CD4-positive, CD25-positive, alpha-beta regulatory T cell (primary cell): Measurements from ENCODE around the gene CD82. TPM values are rescaled to one million over a fixed set of nuclear protein-coding genes. Genes with fewer than 3 reads are reported as not detected.

ENCODE experiments used
- ATAC-seq, 2 donors: fragments of 150-1000 bp; cut with Tn5 transposase; one replicate each; pipeline ENCODE4 v1.10.0; 2021; ENCODE audit warnings: low read depth in 2 of 2, moderate number of reproducible peaks in 2 of 2, moderate library complexity in 1 of 2
- DNase-seq, 3 donors: peaks; one replicate each; pipeline versions ENCODE4 v3.0.0 to v3.0.0-alpha.2; 2012 to 2022; ENCODE audit warnings: mixed read lengths in 1 of 3
- H3K27ac ChIP-seq: one replicate; pipeline ENCODE4 v1.7.0; 2013; ENCODE audit warnings: mild to moderate bottlenecking, low read length; ENCODE audit not compliant: insufficient read depth, poor library complexity, severe bottlenecking
- H3K27me3 ChIP-seq: one replicate; pipeline ENCODE4 v1.7.0; 2013; ENCODE audit warnings: low read length; ENCODE audit not compliant: control insufficient read depth, insufficient read depth
- H3K36me3 ChIP-seq: one replicate; pipeline ENCODE4 v1.7.0; 2013; ENCODE audit warnings: mild to moderate bottlenecking, low read length, moderate library complexity; ENCODE audit not compliant: control insufficient read depth, insufficient read depth
- H3K4me1 ChIP-seq: 2 replicates; pipeline ENCODE4 v1.7.0; 2013; ENCODE audit warnings: mild to moderate bottlenecking, low read length; ENCODE audit not compliant: insufficient read depth, control insufficient read depth, poor library complexity, severe bottlenecking
- H3K4me3 ChIP-seq: one replicate; pipeline ENCODE4 v1.7.0; 2013; ENCODE audit warnings: low read depth, mild to moderate bottlenecking, low read length, moderate library complexity
- H3K9me3 ChIP-seq, 2 experiments: 1 replicate in 1 of 2; 2 replicates in 1 of 2; pipeline ENCODE4 v1.7.0; 2013; ENCODE audit warnings: low read length in 2 of 2, mild to moderate bottlenecking in 1 of 2, moderate library complexity in 1 of 2; ENCODE audit not compliant: control insufficient read depth in 2 of 2
- H3K27ac Mint-ChIP-seq, 3 donors: one replicate each; pipeline ENCODE4 v1.8.0; 2020 to 2022; ENCODE audit warnings: mild to moderate bottlenecking in 3 of 3, mixed read lengths in 3 of 3, moderate library complexity in 2 of 3
- H3K27me3 Mint-ChIP-seq: one replicate; pipeline ENCODE4 v1.8.0; 2022; ENCODE audit warnings: mild to moderate bottlenecking, mixed read lengths
- H3K36me3 Mint-ChIP-seq: one replicate; pipeline ENCODE4 v1.8.0; 2020; ENCODE audit warnings: mixed read lengths
- H3K4me1 Mint-ChIP-seq, 4 donors: one replicate each; pipeline ENCODE4 v1.8.0; 2020 to 2022; ENCODE audit warnings: mixed read lengths in 4 of 4, mild to moderate bottlenecking in 1 of 4
- H3K4me3 Mint-ChIP-seq, 4 donors: one replicate each; pipeline ENCODE4 v1.8.0; 2020 to 2022; ENCODE audit warnings: mild to moderate bottlenecking in 4 of 4, mixed read lengths in 4 of 4, moderate library complexity in 3 of 4
- H3K9me3 Mint-ChIP-seq, 7 donors: one replicate each; pipeline ENCODE4 v1.8.0; 2020 to 2022; ENCODE audit warnings: mixed read lengths in 7 of 7, mild to moderate bottlenecking in 3 of 7, moderate library complexity in 2 of 7
- polyA plus RNA-seq, 4 donors: library from polyadenylated mRNA; unstranded; fragments of 300-500 nt; fragmentation: Illumina TruSeq; gene quantifications; one replicate each; pipeline ENCODE4 v1.2.3, GENCODE V29; 2021
- total RNA-seq: library from RNA; stranded (reverse); gene quantifications from one replicate; pipeline ENCODE4 v1.2.3, GENCODE V29; 2022

Gene CD82, protein sequence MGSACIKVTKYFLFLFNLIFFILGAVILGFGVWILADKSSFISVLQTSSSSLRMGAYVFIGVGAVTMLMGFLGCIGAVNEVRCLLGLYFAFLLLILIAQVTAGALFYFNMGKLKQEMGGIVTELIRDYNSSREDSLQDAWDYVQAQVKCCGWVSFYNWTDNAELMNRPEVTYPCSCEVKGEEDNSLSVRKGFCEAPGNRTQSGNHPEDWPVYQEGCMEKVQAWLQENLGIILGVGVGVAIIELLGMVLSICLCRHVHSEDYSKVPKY
- 132 TPM for total RNA-seq
- polyA plus RNA-seq = 100 to 1,000 TPM in 3 of 4 donors, 10 to 100 TPM in 1; 81.0 to 167 (median 118) TPM

DNA sequence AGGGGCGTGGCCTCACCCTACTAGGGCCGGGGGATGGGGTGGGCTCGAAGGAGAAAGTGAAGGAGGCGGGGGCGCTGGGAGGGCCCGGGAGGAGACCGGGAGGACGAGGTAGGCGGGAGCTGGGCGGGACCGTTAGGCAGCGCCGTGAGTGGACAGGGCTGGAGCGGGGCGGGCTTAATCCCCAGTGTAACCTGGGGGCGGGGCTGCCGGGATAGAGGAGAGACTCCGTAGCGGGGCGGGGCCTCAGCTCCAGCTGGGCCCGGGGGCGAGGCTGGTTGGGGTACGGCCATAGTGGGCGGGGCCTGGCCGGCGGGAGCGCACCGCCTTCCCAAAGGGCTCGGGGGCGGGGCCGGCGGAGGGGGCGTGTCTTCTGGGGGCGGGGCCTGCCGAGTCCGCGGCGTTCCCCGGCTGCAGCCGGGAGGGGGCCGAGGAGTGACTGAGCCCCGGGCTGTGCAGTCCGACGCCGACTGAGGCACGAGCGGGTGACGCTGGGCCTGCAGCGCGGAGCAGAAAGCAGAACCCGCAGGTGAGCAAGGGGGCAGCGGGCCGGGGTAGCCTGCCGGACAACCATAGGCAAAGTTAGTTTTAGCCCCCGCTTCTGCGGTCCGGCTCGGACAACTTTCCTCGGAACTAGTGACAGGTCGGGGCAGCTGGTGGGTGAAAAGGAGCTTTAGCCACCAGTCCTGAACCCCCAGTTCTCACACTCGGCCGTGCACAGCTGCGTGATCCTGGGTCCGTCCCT lies at the start of gene CD82:
Gene CD82, plus strand, starts transcription at position 453 of the 742 bp plus-strand sequence. CDS start 29,000 bp downstream, outside the sequence.
- Histone ChIP-seq H3K27ac (peak within 1 kb of the TSS; percentile 78), H3K4me3 (peak within 1 kb of the TSS; percentile 86), H3K9me3 (no peaks in the 10 kb centered on the region), H3K36me3 (no peaks in the 10 kb centered on the region), H3K4me1 (peaks cover 57% of the 10 kb centered on the region), H3K27me3 (no peaks in the 10 kb centered on the region)
- ATAC-seq (peak; percentile 83 to 84), DNase-seq (peak; percentile 93 to 97 (median 97))
- Mint-ChIP-seq H3K27me3 (no peaks in the 10 kb centered on the region), H3K4me3 (peak within 1 kb of the TSS; percentile 91 to 98 (median 95)), H3K27ac (peak within 1 kb of the TSS; percentile 82 to 90 (median 88)), H3K9me3 (no peaks in the 10 kb centered on the region), H3K36me3 (no peaks in the 10 kb centered on the region), H3K4me1 (peaks cover 8 to 64% (median 45%) of the 10 kb centered on the region in 4 donors)

DNA sequence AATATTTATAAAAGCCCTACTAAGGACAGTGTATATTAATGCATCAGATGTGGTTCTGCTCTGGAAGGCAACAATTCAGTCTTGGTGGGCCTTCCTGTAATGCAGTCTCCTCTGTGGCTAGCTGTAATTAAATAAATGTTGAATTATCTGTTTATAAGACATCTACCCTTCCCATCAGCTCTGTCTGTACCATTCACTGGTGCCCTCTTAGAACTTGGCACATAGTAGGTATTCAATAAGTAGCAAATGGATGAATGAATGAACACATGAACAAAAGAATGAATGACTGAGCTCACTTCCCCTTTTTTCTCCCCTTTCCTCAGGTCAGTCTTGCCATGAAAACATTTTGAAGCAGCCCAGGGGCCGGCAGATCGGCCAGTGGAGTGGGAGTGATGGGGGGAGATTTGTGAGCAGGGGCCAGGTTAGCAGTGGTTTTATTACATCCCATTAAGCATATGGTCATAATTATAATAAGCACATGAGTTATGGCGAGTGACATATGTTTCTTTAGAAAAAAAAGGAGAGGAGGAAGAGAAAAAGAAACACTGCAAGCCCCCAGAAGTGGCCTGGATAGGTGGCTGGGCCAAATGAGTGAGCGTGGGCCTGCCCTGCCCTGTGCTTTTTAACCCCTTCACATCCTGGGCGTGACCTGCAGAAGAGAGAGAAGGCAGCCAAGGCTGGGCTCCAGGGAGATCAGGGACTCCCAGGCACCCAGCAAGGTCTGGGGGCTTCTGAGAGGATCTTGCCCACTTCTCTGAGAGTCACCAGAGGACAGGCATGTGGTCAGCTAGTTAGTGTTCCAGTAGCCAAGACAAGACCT lies 48.6 kb upstream of the CD82 start:
- no peak overlapping the region for H3K27ac ChIP-seq
- Mint-ChIP-seq H3K4me3 (no peak overlapping the region), H3K36me3 (no peaks in the 10 kb centered on the region), H3K9me3 (peaks cover 0 to 1% (median 0%) of the 10 kb centered on the region in 7 donors), H3K27ac (no peak overlapping the region), H3K27me3 (peaks cover 31% of the 10 kb centered on the region), H3K4me1 (no peaks in the 10 kb centered on the region)
- no peaks in the 10 kb centered on the region for H3K36me3 ChIP-seq
- H3K9me3 ChIP-seq = no peaks in the 10 kb centered on the region
- DNase-seq = no peak
- H3K4me1 ChIP-seq = no peaks in the 10 kb centered on the region
- H3K4me3 ChIP-seq = no peak overlapping the region
- no peaks in the 10 kb centered on the region for H3K27me3 ChIP-seq
- no peak for ATAC-seq

DNA sequence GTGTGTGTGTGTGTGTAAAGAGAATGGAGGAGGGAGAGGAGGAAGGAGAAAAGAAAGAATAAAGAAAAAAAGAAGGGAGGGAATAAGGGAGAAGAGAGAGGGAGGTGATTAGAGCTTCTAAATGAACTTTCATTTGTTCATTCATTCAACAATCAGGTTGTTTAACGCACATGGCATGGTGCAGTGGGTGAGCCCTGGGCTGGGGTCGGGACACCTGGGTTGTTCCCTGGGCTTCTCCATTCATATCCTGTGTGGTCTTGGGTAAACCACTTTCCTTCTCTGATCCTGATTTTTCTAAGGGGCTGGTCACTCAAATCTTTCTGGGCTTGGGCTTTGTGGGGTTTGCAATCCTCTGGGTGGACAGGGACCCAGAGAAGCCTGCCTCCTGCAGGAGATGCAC lies 47.9 kb upstream of the CD82 start:
- Histone ChIP-seq H3K36me3 (no peaks in the 10 kb centered on the region), H3K9me3 (no peaks in the 10 kb centered on the region), H3K27ac (no peak overlapping the region), H3K27me3 (no peaks in the 10 kb centered on the region), H3K4me1 (no peaks in the 10 kb centered on the region), H3K4me3 (no peak overlapping the region)
- DNase-seq (no peak), ATAC-seq (no peak)
- no peaks in the 10 kb centered on the region for H3K36me3 Mint-ChIP-seq
- H3K9me3 Mint-ChIP-seq = peaks cover 0 to 1% (median 0%) of the 10 kb centered on the region in 7 donors
- H3K27ac Mint-ChIP-seq = no peak overlapping the region
- peaks cover 31% of the 10 kb centered on the region for H3K27me3 Mint-ChIP-seq
- H3K4me1 Mint-ChIP-seq = no peaks in the 10 kb centered on the region
- H3K4me3 Mint-ChIP-seq = no peak overlapping the region

DNA sequence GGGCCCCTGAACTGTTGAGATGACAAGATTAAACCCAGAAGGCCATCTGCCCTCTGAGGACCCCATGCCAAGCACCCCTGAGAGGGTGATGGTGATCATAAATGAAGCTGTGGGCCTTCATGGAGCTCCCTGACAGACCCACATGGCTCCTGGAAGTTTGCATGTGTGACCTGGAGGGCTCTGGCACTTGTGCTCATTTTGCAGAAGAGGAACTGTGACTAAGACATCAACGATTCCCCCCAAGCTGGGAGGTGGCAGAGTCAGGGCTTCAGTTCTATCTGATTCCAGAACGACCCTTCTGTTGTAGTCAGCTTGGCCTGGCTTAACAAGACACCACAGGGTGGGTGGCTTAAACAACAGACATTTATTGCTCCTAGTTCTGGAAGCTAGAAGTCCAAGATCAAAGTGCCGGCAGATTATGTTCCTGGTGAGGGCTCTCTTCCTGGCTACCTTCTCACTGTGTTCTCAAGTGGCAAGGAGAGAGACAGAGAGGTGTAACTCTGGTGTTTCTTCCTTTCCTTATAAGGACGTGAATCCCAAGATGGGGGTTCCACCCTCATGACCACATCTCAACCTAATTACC lies 46.4 kb upstream of the CD82 start:
- ATAC-seq = no peak
- H3K4me1 Mint-ChIP-seq = peaks cover 0 to 4% (median under 1%) of the 10 kb centered on the region in 4 donors

DNA sequence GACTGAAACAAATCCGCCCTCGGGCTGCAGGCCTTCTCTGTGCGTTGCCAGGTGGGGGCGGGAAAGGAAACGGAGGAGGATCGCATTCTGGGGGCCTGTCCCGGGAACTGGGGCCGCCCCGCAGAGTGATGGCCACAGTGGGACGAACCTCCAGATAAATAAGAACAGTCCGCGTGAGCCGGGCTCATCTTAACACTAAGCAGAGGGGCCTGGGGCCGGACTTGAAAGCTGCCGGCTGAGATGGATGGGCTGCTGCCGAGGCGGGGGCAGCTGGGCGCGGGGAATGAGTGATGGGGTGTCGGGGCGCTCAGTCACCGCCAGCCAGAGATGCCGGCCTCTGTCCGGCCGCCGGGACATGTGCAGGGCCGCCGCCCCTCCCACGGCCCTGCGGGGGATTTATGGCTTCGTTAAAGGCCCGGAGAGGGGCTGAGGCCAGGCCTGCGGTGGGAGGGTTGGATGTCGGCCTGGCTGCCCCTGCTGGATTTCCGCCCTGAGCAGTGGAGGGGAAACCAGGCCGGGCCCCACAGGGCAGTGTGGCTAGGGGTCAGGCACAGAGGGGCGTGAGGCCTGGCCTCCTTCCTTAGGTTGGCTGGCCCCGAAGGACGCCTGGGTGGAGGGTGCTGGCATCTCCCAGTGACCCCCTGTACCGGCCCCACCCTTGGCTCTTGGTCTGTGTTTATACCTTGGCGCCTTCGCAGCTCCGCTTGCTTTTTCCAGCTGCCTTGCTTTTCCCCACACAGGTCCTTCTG lies 45.3 kb upstream of the CD82 start:
- ATAC-seq = no peak
- Mint-ChIP-seq H3K27me3 (peaks cover 31% of the 10 kb centered on the region), H3K27ac (peak overlapping the region in 1 of 3 donors; percentile 38)

More for the DNA sequence above, 46.4 kb upstream of the CD82 start:
- H3K27ac Mint-ChIP-seq = no peak overlapping the region
- DNase-seq = no peak
- Histone ChIP-seq H3K4me1 (no peaks in the 10 kb centered on the region), H3K27ac (no peak overlapping the region), H3K9me3 (no peaks in the 10 kb centered on the region), H3K36me3 (no peaks in the 10 kb centered on the region), H3K27me3 (no peaks in the 10 kb centered on the region), H3K4me3 (no peak overlapping the region)
- H3K9me3 Mint-ChIP-seq = peaks cover 0 to 1% (median 0%) of the 10 kb centered on the region in 7 donors
- no peaks in the 10 kb centered on the region for H3K36me3 Mint-ChIP-seq
- no peak overlapping the region for H3K4me3 Mint-ChIP-seq
- peaks cover 35% of the 10 kb centered on the region for H3K27me3 Mint-ChIP-seq

DNA sequence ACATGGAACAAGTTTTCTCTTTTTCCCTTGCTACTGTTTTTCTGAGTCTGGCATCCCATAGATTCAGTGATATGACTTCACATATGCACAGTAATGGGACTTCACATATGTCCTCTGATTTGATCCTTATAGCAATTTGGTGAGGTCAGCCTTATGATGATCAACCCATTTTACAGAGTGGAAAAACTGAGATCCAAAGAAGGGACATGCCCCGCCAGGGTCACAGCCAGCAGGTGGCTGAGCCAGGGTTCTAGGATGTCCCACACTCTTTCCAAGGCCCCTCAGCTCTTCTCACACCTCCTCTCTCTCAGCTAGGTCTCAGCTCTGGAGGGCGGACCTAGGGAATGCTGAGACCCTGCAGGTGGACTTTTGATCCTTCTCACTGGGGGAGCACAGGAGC lies 44.3 kb upstream of the CD82 start:
- Histone ChIP-seq H3K4me3 (no peak overlapping the region), H3K27me3 (no peaks in the 10 kb centered on the region), H3K27ac (no peak overlapping the region), H3K36me3 (no peaks in the 10 kb centered on the region), H3K9me3 (no peaks in the 10 kb centered on the region), H3K4me1 (no peaks in the 10 kb centered on the region)
- H3K27ac Mint-ChIP-seq = no peak overlapping the region
- ATAC-seq (no peak), DNase-seq (no peak)
- peaks cover 0 to 4% (median under 1%) of the 10 kb centered on the region in 4 donors for H3K4me1 Mint-ChIP-seq
- no peak overlapping the region for H3K4me3 Mint-ChIP-seq
- H3K36me3 Mint-ChIP-seq = no peaks in the 10 kb centered on the region
- peaks cover 31% of the 10 kb centered on the region for H3K27me3 Mint-ChIP-seq
- no peaks in the 10 kb centered on the region for H3K9me3 Mint-ChIP-seq

More for the DNA sequence above, 45.3 kb upstream of the CD82 start:
- no peaks in the 10 kb centered on the region for H3K9me3 ChIP-seq
- Mint-ChIP-seq H3K4me3 (no peak overlapping the region), H3K4me1 (peaks cover 0 to 4% (median under 1%) of the 10 kb centered on the region in 4 donors), H3K9me3 (no peaks in the 10 kb centered on the region), H3K36me3 (no peaks in the 10 kb centered on the region)
- no peak overlapping the region for H3K27ac ChIP-seq
- H3K4me1 ChIP-seq = no peaks in the 10 kb centered on the region
- no peaks in the 10 kb centered on the region for H3K36me3 ChIP-seq
- no peak for DNase-seq
- no peak overlapping the region for H3K4me3 ChIP-seq
- no peaks in the 10 kb centered on the region for H3K27me3 ChIP-seq

DNA sequence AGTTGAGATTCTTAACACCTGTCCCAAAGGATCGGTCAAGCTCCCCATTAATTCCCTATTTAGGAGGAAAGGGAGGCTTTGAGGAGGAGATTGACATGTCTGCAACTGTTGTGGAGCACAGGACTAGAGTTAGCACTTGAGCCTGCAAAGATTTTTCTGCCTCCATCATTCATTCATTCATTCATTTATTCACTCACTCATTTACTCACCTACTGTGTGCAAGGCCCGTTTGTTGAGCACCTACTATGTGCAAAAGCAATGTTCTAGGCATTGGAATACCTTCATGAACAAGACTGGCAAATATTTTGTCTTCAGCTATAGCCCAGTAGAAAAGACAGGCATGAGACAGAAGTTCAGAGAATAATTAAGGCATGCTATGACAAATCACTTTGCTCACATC lies 43.2 kb upstream of the CD82 start:
- no peak overlapping the region for H3K4me3 ChIP-seq
- H3K4me1 ChIP-seq = no peaks in the 10 kb centered on the region
- H3K4me3 Mint-ChIP-seq = no peak overlapping the region
- H3K36me3 ChIP-seq = no peaks in the 10 kb centered on the region
- no peaks in the 10 kb centered on the region for H3K36me3 Mint-ChIP-seq
- H3K9me3 Mint-ChIP-seq = no peaks in the 10 kb centered on the region
- H3K27me3 Mint-ChIP-seq = peaks cover 26% of the 10 kb centered on the region
- no peak for ATAC-seq
- H3K4me1 Mint-ChIP-seq = peaks cover 0 to 4% (median under 1%) of the 10 kb centered on the region in 4 donors
- no peak overlapping the region for H3K27ac ChIP-seq
- no peaks in the 10 kb centered on the region for H3K9me3 ChIP-seq
- DNase-seq = no peak
- H3K27ac Mint-ChIP-seq = no peak overlapping the region
- H3K27me3 ChIP-seq = no peaks in the 10 kb centered on the region
